ENCODE measurements around the gene RFX4. TPM values are rescaled to one million over a fixed set of nuclear protein-coding genes. Genes with fewer than 3 reads are reported as not detected.
A peak's percentile ranks its signal among the peaks of the same experiment; 100 is the strongest.

Gene RFX4
- total and polyA plus RNA-seq, 2 of the 13 experiments (the other 11 are each of a cell fraction or from before 2014, with no cell fraction given), result not detected

DNA sequence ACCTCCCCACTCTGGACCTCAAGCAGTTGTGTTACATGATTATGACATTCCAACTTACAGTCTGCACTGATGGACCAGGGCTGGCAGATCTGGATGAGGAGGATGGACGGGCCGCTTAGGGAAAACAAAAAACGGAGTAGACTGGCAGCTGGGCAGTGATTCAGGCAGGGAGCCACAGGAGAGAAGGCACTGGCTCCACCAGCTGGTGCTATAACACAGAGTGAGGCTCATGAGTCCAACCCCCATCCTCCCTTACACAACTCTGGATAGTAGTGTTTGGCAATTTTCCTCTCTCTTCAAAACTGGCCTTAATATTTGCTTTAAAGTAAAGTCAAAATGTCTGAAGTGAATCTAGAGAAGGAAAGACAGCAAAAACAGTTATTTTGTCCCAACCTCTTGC is 181.9 kb downstream of the RFX4 start:
- no peak overlapping the region for H3K9ac ChIP-seq (ENCODE audit: insufficient read depth, low read depth, low read length)
- BruUV-seq (replicated peaks), result no TSS peak
- ATAC-seq (peak; percentile 73), DNase-seq (ENCODE audit: low spot score) (no peak), FAIRE-seq (no peak)
- H4K20me1 ChIP-seq (ENCODE audit: insufficient read depth, low read length), result no peaks in the 10 kb centered on the region
- in situ Hi-C loops (cut with HindIII; ENCODE audit: extremely low pct_ligation_motif_present, low pct_unique_long_range_greater_than_20kb), result no loop called here
- no peaks in the 10 kb centered on the region for H3K9me3 ChIP-seq (ENCODE audit: low read length)
- peaks cover 48% of the 10 kb centered on the region for H3K4me1 ChIP-seq (ENCODE audit: insufficient read depth, low read length)
- H3K36me3 ChIP-seq (replicated peaks in 1 of 2; ENCODE audit: control insufficient read depth in 1 of 2, insufficient read depth in 2 of 2, low read length in 2 of 2), result no peaks in the 10 kb centered on the region
- no peak overlapping the region for H3K27ac ChIP-seq (ENCODE audit: extremely low read length, insufficient read depth, low read length)
- no peak overlapping the region for H2AFZ ChIP-seq (ENCODE audit: low read length)
- ChIA-PET POLR2A (no interaction called here), CTCF (ENCODE audit: low intra/inter-chr PET ratio, low total read pairs) (no interaction called here)
- intact Hi-C loops (cut with micrococcal nuclease; ENCODE audit: unreplicated experiment), result no loop called here
- no peaks in the 10 kb centered on the region for H3K79me2 ChIP-seq (ENCODE audit: insufficient read depth, low read length)
- H3K4me2 ChIP-seq (ENCODE audit: low read depth, low read length), result no peak overlapping the region
- no peak overlapping the region for H3K4me3 ChIP-seq (replicated peaks in 1 of 3; ENCODE audit: insufficient read depth in 1 of 3, low read depth in 2 of 3, low read length in 3 of 3)
- 17% methylated on average over 3 of the region's 3 CpGs for WGBS (ENCODE audit: low lambda C conversion rate)
- TF ChIP-seq ZNF430 (CRISPR knock-in tag; IDR thresholded peaks at IDR 0.05) (no peak), RAD21 (CRISPR knock-in tag; IDR thresholded peaks at IDR 0.05) (peak; percentile 50; the same call in 1 of the 2 replicates), SNRNP70 (IDR thresholded peaks at IDR 0.05; ENCODE audit: low read depth, low read length) (no peak), ZMYM3 (CRISPR knock-in tag; IDR thresholded peaks at IDR 0.05) (no peak), CEBPB (IDR thresholded peaks at IDR 0.05; ENCODE audit: borderline replicate concordance, low read depth, low read length) (peak; percentile 49; the same call in 1 of the 2 replicates), CEBPG (CRISPR knock-in tag; IDR thresholded peaks at IDR 0.05) (0 out of 2 replicates have a peak, but pooled peaks have one; percentile 25), STAG1 (CRISPR knock-in tag; IDR thresholded peaks at IDR 0.05) (peak; percentile 50), SMC3 (IDR thresholded peaks at IDR 0.05; ENCODE audit: low read length) (peak; percentile 36)
- TF ChIP-seq, protein P1, sequence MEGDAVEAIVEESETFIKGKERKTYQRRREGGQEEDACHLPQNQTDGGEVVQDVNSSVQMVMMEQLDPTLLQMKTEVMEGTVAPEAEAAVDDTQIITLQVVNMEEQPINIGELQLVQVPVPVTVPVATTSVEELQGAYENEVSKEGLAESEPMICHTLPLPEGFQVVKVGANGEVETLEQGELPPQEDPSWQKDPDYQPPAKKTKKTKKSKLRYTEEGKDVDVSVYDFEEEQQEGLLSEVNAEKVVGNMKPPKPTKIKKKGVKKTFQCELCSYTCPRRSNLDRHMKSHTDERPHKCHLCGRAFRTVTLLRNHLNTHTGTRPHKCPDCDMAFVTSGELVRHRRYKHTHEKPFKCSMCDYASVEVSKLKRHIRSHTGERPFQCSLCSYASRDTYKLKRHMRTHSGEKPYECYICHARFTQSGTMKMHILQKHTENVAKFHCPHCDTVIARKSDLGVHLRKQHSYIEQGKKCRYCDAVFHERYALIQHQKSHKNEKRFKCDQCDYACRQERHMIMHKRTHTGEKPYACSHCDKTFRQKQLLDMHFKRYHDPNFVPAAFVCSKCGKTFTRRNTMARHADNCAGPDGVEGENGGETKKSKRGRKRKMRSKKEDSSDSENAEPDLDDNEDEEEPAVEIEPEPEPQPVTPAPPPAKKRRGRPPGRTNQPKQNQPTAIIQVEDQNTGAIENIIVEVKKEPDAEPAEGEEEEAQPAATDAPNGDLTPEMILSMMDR (CRISPR knock-in tag; IDR thresholded peaks at IDR 0.05), result peak; percentile 57
- TF ChIP-seq, protein P2, sequence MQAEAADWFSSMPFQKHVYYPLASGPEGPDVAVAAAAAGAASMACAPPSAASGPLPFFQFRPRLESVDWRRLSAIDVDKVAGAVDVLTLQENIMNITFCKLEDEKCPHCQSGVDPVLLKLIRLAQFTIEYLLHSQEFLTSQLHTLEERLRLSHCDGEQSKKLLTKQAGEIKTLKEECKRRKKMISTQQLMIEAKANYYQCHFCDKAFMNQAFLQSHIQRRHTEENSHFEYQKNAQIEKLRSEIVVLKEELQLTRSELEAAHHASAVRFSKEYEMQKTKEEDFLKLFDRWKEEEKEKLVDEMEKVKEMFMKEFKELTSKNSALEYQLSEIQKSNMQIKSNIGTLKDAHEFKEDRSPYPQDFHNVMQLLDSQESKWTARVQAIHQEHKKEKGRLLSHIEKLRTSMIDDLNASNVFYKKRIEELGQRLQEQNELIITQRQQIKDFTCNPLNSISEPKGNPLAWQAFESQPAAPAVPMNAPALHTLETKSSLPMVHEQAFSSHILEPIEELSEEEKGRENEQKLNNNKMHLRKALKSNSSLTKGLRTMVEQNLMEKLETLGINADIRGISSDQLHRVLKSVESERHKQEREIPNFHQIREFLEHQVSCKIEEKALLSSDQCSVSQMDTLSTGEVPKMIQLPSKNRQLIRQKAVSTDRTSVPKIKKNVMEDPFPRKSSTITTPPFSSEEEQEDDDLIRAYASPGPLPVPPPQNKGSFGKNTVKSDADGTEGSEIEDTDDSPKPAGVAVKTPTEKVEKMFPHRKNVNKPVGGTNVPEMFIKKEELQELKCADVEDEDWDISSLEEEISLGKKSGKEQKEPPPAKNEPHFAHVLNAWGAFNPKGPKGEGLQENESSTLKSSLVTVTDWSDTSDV (CRISPR knock-in tag; IDR thresholded peaks at IDR 0.05), result no peak
- TF ChIP-seq, protein P3, sequence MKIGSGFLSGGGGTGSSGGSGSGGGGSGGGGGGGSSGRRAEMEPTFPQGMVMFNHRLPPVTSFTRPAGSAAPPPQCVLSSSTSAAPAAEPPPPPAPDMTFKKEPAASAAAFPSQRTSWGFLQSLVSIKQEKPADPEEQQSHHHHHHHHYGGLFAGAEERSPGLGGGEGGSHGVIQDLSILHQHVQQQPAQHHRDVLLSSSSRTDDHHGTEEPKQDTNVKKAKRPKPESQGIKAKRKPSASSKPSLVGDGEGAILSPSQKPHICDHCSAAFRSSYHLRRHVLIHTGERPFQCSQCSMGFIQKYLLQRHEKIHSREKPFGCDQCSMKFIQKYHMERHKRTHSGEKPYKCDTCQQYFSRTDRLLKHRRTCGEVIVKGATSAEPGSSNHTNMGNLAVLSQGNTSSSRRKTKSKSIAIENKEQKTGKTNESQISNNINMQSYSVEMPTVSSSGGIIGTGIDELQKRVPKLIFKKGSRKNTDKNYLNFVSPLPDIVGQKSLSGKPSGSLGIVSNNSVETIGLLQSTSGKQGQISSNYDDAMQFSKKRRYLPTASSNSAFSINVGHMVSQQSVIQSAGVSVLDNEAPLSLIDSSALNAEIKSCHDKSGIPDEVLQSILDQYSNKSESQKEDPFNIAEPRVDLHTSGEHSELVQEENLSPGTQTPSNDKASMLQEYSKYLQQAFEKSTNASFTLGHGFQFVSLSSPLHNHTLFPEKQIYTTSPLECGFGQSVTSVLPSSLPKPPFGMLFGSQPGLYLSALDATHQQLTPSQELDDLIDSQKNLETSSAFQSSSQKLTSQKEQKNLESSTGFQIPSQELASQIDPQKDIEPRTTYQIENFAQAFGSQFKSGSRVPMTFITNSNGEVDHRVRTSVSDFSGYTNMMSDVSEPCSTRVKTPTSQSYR (CRISPR knock-in tag; IDR thresholded peaks at IDR 0.05; ENCODE audit: borderline replicate concordance), result peak; percentile 44; the same call in 1 of the 2 replicates
- H3K27me3 ChIP-seq (ENCODE audit: control insufficient read depth in 1 of 2, insufficient read depth in 2 of 2, low read length in 2 of 2), result peaks cover 0 to 2% of the 10 kb centered on the region in 2 experiments; a peak in 1 of 5 replicates
